ENCODE data around the gene WWP2.

- TF ChIP-seq TAF1 (IDR thresholded peaks at IDR 0.05; ENCODE audit: low read depth) (no peak), MAX (IDR thresholded peaks at IDR 0.05) (no peak), REST (IDR thresholded peaks at IDR 0.05; ENCODE audit: low read depth) (no peak), RAD21 (IDR thresholded peaks at IDR 0.05; ENCODE audit: low read depth) (no peak), EGR1 (IDR thresholded peaks at IDR 0.05) (no peak), TEAD4 (IDR thresholded peaks at IDR 0.05) (no peak)
These were observed 128.2 kb downstream of the WWP2 start for GRCh38 chr16:69890114-69890891.
